NCI-H2171 (cell line): ENCODE data around the gene COL15A1.

ENCODE experiments used
- DNase-seq: peaks from one replicate; lab custom pipeline; 2025; lab: John Stamatoyannopoulos, UW

COL15A1 gene

DNA sequence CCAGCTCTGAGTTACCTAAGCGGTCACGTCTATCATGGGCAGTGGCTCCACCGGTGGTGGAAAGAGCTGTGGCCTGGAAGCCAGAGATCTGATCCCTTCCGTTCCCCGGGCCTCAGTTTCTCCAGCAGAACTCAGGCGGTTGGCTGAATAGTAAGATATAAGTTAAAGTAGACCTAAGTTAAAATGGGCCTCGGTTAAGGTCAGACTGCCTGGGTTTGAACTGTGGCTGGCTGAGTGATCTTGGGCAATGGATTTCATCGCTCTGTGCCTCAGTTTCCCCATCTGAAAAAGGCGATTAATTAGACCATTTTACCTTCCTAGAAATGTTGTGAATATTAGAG is 997 bp downstream of the COL15A1 start:
- DNase-seq: no peak

DNA sequence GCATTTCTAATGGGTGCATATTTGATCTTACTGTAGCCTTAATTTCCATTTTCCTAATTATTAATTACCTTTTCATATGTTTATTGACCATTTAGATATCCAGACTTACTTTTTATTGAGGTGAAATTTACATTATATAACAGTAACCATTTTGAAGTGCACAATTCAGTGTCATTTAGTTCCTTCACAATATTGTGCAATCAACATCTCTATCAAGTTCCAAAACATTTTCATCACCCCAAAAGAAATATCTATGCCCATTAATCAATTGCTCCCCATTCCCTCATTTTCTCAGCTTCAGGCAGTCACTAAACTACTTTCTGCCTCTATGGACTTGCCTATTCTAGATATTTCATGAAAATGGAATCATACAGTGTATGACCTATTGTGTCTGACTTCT is 5.9 kb downstream of the COL15A1 start:
- no peak for DNase-seq

DNA sequence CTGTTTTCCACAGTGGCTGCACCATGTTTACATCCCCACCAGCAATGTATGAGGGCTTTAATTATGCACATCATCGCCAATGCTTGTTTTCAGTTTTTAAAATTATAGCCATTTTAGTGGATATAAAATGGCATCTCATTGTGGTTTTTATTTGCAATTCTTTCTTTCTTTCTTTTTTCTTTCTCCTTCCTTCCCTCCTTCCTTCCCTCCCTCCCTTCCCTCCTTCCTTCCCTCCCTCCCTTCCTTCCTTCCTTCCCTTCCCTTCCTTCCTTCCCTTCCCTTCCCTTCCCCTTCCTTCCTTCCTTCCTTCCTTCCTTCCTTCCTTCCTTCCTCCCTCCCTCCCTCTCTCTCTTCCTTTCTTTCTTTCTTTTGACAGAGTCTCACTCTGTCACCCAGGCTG is 6.6 kb downstream of the COL15A1 start:
- DNase-seq: no peak

DNA sequence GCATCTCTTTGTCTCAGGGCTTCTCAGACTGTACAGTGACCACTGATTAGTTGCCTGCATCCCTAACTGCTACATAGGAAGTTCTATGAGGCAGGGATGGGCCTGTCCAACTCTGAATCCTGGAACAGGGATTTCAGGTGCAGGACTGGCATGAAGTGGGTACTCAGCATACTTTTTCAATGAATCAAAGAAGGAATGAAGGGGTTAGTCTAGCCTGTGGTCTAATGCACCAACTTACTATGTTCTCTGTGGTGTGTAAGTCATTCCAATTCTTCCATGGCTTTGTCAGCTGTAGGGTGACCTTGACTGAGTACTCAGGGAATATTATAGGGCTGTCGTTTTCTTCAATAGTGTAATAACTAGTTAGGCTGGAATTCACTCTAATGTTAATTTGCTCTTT is 8.3 kb downstream of the COL15A1 start:
- DNase-seq: no peak

DNA sequence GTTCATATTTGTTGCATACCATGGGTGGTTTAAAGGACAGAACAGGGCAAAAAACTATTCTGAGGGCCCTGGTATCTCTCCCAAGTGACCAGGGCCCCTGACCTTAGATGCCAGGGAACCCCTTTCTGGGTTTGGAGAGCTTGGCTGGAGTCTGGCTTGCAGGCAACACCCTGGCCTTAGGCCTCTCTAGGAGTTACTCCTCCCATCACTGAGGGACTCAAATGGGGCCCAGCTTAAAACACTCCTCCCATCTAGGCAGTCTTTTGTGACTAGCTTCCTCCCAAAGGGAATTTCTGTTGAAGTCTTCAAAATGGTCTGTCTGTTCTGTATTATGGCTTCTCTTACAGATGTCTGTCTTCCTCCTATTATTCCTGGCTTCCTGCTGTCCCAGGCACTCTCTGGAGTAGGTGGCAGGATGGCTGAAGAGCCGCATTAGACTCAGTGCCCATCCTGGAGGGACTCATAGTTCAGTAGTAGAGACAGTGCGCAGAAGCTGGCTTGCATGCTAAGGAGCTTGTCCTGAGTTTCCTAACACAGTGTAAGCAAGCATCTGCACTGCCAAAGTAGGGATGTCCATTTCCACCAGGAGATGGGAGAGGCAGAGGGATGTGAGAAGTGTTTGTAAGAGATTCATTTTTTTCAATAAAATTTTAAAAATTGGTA is 10.0 kb downstream of the COL15A1 start:
- DNase-seq: no peak

DNA sequence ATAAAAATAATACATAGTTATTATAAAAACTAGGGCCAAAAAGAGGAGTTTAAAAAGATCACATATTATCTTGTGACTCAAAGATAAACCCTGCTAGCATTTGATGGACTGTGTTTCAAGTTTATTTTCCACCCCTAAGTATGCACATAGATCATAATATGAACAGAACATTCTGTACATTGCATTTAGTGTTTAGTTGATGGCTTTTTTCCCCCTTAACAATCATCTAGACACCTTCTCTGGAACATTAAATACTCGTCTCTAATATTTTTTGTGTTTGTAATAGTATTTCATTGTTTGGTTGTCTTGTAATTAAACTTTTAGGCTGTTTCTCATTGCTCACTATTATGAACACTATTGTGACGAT is 10.5 kb downstream of the COL15A1 start:
- DNase-seq: no peak

DNA sequence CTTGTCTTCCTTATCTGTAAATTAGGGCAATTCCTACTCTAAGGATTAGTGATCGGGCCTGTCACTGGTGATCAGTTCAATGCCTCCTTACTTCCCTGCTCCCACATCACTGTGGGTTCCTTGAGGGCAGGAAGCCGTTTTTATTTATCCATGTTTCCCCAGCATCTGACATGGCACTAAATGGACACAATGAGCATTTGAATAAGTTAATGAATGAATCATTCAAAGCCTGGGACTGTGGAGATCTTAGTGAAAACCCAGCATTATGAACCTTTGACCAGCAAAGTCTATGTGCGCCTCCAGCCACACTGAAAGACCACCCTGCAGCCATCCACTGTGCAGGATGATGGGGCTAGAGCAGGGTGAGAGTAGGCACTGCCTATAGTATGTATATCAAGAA is 11.6 kb downstream of the COL15A1 start:
- no peak for DNase-seq

DNA sequence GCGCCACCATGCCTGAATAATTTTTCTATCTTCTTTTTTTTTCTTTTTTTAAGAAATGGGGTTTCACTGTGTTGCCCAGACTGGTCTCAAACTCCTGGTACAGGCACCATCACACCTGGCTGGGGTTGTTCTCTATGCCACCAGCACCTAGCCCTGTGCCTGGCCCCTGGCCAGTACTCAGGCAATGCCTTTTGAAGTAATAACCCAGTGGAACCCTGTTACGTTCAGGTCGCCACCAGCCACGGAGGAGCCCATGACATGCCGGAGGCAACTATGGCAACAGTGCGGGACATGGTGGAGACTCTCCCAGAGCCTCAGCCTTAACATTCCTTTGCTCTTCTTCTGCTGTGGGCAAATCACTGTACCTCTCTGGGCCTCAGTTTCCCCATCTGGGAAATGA is 14.1 kb downstream of the COL15A1 start:
- DNase-seq: no peak

DNA sequence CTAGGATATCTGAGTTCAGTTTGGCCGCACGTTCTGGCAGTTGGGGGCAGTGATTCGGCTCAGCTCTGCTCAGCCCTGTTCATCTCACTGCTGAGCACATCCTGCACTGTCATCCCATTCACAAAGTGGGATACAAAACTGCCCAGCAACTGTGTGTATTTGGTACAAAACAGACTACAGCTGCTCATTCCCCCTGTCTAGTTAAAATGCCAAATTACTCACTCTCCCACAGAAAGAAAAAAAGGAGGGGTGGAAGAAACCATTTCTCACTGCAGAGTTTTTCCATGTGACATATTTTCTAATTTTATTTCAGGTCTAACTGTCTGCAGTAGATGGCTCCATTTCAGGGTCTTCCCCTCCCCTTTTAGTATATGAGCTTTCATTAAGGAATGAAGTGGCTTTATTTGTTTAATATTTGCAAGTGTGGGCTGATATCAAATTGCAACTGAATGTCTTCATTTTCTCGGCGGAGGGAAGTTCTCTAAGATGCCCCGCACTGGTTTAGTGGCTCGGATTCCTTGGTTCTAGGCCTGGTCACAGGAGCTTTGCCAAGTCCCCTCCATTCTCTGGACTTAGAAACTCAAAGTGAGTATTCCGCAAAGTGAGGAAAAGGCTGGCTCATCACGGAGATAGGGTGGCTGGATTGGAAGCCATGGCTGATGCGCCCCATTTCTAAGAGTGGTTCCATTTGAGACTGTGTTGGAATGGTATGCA is 14.7 kb downstream of the COL15A1 start:
- DNase-seq: no peak

DNA sequence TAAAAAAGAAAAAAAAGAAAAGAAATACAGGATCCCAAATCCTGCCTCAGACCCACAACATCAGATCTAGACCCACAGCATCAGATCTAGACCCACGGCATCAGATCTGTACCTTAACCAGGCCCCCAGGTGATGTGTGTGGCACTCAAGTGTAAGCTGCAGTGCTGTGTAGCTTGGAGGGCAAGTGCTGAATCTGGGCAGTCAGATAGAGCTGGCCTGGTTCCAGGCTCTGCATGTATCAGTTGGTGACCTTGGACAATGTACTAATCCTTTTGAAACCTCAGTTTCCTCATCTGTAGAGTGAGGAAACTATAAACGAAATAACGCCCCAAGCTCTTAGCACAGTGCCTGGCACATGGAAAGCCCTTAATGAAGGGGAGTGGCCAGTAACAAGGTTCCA is 16.7 kb downstream of the COL15A1 start:
- DNase-seq: no peak

DNA sequence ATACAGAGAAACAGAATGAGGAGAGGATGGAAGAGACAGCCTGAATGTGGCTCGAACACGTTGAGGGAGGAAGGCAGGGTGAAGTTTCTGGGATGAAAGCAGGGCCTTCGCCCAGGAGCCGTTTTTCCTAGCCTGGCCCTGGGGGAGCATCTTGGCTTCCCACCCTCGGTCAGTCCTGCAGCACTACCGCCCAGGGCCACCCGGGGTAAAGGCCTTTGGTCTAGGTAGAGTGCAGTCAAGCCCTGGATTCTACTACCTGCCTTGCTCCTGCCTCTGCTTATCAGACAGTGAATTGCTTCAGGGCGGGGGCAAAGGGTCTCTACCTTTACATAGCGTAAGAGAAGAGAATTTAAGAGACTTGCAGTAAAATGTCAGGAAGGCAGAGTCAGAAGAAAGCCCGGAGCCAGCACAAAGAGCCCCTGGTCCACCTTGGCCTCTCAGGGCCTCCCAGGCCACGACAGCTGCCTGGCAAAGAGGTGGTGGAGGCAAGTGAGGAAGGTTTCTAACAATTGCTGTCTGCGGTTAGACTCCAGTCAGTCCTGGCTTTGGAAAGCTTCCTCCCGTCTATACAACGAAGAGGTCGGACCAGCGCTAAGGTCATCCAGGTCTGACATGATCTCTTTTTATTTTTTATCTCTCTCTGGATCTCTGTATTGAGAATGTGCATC is 17.9 kb downstream of the COL15A1 start:
- no peak for DNase-seq

DNA sequence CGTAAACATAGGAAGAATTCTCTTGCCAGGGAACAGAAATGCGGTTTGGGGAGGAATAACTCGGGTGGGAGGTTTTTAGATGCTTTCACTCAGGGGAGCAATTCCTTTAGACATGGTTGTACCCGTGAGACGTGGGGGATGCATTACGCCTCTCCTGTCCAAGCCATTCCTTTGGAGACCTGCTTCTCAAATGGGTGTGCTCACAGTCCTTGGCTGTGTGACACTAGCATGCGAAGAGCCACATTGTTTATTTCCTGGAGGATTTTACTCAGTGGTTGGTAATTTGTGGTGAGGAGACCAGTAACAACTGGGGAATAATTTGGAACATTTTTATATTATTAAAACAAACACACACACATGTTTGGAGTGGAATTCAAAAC is 18.5 kb downstream of the COL15A1 start:
- no peak for DNase-seq

DNA sequence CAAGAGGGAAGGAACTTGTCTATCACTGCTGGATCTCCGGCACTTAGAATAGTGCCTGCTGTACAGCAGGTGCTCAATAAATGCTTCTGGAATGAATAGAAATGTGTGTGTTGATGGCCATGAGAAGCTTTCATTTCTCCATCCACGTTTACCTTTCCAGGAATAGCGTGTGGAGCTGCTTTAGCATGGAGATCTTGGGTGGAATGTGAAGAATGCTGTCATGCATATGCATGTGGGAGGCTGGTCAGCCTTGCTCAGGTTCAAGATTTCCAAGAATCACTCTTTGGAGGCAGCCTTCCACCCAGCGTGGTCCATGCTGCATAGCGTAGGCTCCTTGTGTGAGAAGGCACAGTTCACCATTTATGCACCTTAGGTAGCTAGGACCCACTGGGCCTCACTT is 19.2 kb downstream of the COL15A1 start:
- no peak for DNase-seq

DNA sequence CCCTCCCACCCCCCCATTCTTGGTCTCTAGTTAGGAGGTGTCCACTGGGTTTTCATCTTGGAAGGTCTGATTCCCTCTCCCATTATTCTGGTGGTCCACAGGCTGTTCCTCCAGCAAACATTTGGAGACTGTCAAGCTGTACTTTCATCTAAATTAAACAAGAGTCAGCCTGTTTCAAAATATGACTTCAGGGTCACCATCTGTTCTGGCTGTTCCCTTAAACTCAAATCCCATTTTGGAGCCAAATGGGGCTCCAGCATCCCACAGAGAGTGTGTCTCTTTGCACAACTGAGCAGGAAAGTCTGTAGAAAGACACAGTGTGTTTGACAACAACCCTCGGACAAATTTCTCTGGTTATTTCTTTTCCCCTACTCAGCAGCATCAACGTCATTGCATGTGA is 20.5 kb downstream of the COL15A1 start:
- no peak for DNase-seq

DNA sequence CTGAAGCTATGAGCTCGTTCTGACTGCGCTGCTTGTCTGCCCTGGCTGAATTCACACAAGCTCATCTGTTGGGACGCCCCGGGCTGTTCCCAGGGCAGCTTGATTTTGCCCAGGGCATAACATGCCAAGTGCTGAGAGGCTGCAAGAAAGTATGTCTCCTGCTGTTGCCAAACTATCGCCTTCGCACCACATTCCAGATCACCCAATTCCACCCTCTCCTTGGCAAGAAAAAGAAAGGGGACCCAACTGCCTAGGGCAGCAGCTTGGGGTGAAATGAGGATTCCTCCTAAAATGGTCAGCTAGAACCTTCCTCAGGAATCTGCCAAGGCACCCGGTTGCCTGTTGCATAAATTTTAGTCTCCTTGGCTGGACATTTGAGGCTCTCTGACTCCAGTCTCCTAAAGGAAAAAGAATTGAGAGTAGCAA is 21.2 kb downstream of the COL15A1 start:
- DNase-seq: no peak

DNA sequence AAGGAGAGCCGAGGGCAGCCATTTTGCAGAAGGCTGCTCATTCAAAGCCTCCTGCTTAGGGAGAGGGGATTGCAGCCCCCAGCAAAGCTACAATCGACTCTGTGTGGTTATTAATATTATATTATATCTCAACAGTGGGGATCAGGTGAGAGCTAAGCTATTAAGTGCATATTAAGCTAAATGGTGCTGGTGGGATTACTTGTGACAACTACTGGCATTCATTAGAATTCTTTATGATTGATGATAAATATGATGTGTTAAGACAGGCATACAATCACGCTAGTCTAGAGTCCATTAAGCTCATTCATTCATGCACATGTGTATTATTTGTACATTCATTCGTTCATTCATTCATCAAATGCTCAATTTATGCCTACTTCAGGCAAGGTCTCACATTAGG is 23.0 kb downstream of the COL15A1 start:
- DNase-seq: no peak

DNA sequence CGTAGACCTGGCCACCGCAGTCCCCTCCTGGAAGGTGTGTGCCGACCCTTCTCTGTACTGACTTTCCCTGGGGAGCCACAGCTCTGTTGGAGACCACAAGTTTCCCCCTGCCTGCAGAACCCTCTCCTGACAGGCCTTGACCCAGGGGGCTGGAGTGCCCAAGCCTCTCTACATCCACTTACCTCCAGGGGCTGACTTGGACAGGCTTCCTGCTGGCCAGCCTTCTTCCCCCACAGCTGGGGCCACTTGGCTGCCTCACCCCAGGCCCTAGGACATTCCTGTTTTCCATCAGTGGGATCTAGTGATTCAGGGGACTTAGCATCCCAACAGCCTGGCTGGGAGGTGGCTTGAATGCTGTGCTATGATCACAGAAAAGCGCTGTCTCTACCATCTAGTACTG is 23.6 kb downstream of the COL15A1 start:
- DNase-seq: no peak

DNA sequence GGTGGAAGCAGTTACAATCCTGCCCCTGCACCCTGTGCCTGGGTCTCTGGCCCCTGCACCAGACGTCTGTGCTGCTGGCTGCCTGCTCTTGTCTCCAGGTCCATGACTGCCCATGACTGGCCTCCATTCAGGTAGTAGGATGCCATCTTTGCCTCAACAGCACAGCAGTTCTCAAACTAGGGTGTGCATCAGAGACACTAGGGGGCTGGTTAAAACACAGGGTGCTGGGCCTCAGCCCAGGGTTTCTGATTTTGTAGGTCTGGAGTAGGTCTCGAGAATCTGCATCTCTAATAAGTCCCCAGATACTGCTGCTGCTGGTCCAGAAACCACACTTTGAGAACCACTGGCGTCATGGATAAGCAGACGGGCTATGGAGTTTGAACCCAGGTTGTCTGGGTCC is 24.0 kb downstream of the COL15A1 start:
- DNase-seq: no peak

DNA sequence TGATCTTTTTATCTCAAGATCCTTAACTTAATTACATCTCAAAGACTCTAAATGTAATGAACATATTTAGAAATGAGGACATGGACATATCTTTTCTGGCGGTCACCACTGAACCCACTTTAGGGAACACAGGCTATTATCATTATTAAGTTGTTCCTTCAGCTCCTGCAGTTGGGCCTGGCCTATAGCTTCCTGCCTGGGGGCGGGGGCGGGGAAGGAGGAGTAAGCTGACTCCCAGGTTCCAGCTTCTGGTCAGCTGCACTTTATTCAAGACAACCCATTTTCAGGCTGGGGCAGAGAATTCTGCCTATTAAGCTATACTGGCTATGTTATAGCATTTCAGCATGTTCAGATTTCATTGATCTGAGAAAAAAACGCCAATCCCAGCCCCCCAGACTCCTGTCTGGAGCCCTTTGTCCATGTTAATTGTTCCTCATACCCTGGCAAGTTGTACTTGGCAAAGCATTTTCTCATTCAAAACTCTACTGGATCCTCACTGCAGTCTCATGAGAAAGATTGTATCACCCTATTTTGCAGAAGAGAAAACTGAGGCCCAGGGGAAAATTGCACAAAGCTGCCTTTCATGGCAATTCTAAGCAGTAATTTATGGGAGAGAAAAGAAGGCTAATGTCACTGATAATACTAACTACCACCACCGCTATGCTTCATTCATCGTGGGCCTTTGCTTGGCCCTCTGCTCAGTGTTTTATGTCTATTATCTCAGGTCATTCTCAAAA is 25.1 kb downstream of the COL15A1 start:
- DNase-seq: no peak

DNA sequence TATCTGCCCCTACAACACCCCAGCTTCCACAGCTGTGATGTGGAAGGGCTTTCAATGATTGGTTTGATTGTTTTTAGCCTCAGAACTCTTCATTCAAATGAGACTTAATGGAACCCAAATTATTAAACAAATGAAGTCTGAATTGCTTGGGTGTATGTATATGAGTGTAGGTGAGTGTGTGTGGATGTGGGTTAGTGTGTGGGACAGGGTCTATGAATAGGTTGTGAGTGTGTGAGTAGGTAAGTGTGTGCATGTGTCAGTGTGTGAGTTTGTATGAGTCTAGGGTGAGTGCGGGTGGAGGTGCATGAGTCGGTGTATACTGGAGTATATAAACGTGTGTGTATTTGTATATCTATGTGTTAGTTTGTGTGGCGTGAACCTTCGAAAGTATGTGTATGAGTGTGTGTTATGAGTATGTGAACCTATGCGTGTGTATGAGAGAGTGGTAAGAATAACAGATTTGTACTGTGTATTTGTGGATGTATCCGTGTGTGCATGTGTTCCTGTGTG is 26.9 kb downstream of the COL15A1 start:
- no peak for DNase-seq

DNA sequence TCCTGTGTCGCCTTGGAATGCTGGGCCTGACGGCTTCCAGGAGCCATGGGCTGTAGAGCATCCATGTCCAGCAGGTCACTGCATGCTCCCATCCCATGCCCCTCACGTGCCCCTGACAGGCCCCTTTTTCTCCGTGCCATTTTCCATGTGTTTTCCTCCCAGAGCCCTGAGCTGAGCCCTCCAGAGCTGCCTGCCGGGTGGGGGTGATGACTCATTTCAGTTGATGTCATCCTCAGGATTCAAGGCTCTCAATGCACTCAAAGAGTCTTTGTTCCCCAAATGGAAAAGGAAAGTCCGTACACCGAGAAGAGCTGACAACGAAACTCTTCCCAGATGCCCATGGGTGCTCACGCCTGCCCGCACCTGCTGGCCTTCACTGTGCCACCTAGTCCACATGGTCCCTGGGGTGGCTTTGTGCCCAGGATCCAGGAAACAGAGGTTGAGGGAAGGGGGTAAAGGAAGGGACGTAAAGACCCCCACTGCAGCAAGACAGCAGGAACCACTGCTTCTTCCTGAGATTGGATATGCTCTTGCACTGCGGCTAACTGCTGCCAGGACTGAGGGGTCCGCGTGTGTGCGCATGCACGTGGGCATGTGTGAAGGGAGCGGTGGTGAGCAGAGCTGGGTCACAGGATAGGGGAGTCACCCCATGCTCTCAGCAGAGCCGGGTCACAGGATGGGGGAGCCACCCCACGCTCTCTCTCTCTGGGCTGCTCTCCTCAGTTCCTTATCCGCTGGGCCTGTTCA is 27.6 kb downstream of the COL15A1 start:
- no peak for DNase-seq

DNA sequence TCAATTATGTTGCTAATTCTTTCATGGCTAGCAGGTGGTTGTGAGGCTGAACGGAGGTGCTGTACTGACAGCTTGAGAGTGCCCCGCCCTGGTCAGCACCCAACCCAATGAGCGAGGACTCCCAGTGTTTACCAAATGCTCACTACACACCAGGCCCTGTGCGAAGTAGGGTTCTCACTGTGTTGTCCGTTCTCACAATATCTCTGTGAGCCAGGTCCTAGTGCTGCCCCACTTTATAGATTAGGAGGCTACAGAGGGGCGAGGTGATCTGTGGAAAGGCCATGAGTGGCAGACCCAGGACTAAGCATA is 28.2 kb downstream of the COL15A1 start:
- no peak for DNase-seq
